ENCODE data around the gene TUBB.
A peak's percentile ranks its signal among the peaks of the same experiment; 100 is the strongest.

Gene TUBB

GRCh38 chr6:30719791-30720737, at the start of gene TUBB:
TUBB (plus strand) TSS chr6:30720352; CDS start chr6:30720507, 155 bp downstream.
- peak; percentile 93 for DNase-seq (ENCODE audit: low read depth)

- DNase-seq (ENCODE audit: low read depth), result no peak
Measured at GRCh38 chr6:30670760-30671527, 49.2 kb upstream of the TUBB start.

- peak; percentile 81 for DNase-seq (ENCODE audit: low read depth)
Measured at GRCh38 chr6:30672445-30673253, 47.5 kb upstream of the TUBB start, which contains the start of gene DHX16. DHX16 (minus strand) TSS chr6:30673006; CDS start chr6:30672841, 165 bp downstream.

- DNase-seq (ENCODE audit: low read depth), result no peak
Measured at GRCh38 chr6:30676660-30677285, 43.4 kb upstream of the TUBB start.

- DNase-seq (ENCODE audit: low read depth), result peak; percentile 88
Measured at GRCh38 chr6:30678964-30679726, 41.0 kb upstream of the TUBB start.

- DNase-seq (ENCODE audit: low read depth), result no peak
Measured at GRCh38 chr6:30679765-30680535, 40.2 kb upstream of the TUBB start.

- DNase-seq (ENCODE audit: low read depth), result no peak
Measured at GRCh38 chr6:30681766-30682142, 38.4 kb upstream of the TUBB start.

- DNase-seq (ENCODE audit: low read depth), result peak; percentile 89
Measured at GRCh38 chr6:30682143-30683117, 37.7 kb upstream of the TUBB start.

GRCh38 chr6:30683183-30683979, 36.8 kb upstream of the TUBB start:
- DNase-seq (ENCODE audit: low read depth), result no peak

GRCh38 chr6:30683980-30684338, 36.2 kb upstream of the TUBB start:
- no peak for DNase-seq (ENCODE audit: low read depth)

GRCh38 chr6:30684386-30685156, 35.6 kb upstream of the TUBB start:
- peak; percentile 34 for DNase-seq (ENCODE audit: low read depth)

- DNase-seq (ENCODE audit: low read depth), result no peak
Measured at GRCh38 chr6:30685157-30686008, 34.8 kb upstream of the TUBB start.

GRCh38 chr6:30686009-30686907, 33.9 kb upstream of the TUBB start, which contains the start of gene PPP1R18:
PPP1R18 (minus strand) TSS chr6:30686645; CDS start chr6:30686018, 627 bp downstream.
- DNase-seq (ENCODE audit: low read depth), result peak; percentile 73

- peak; percentile 59 for DNase-seq (ENCODE audit: low read depth)
Measured at GRCh38 chr6:30686908-30687658, 33.1 kb upstream of the TUBB start.

Data from activated T-helper 1 cell treated with Interleukin-2 at 50 U/mL for 16 hours (primary cell).